HCT116 (cell line): ENCODE results near the gene GAK. TPM values are rescaled to one million over a fixed set of nuclear protein-coding genes. Genes with fewer than 3 reads are reported as not detected.
"Not testable (repeated sequence)": the region's sequence is repeated elsewhere in the genome, so short reads cannot be mapped to it uniquely, and the experiment has no call there.

Experiments
- ATAC-seq: fragments of 200-7000 bp; cut with Tn5 transposase; 2 replicates; pipeline ENCODE4 v1.9.1; 2020; ENCODE audit warnings: mild to moderate bottlenecking, moderate library complexity
- BruUV-seq: library from RNA; stranded (reverse); fragments of 400-500 nt; replicated peaks from 2 replicates; lab custom pipeline; 2021; lab: Mats Ljungman, UMichigan
- CTCF ChIA-PET: fragments of 300-600 bp; sonication (Branson Sonifier 250); formaldehyde crosslinking; loops from one replicate; lab custom pipeline; 2021; ENCODE audit warnings: antibody characterized with exemption; lab: Charles Lee
- POLR2A ChIA-PET: fragments of 300-600, 350-600 bp; sonication (Branson Sonifier 250); formaldehyde crosslinking; loops from one replicate; lab custom pipeline; 2021; ENCODE audit warnings: antibody characterized with exemption; lab: Charles Lee
- RAD21 ChIA-PET, 2 experiments: fragments of 300-600 bp; sonication (Branson Sonifier 250); formaldehyde crosslinking; loops; one replicate each; lab custom pipeline; 2023; ENCODE audit warnings: low total read pairs in 2 of 2; ENCODE audit not compliant: uncharacterized antibody in 2 of 2, unreplicated experiment in 2 of 2, low non-redundant PET in 1 of 2; lab: Charles Lee
- DNase-seq: peaks from one replicate; pipeline ENCODE4 v3.0.0-alpha.2; 2010; ENCODE audit warnings: low read depth, low spot score
- H2AFZ ChIP-seq: fragments of 200-600 bp; shearing (Covaris generic), sonication (generic); 2 replicates; pipeline ENCODE4 v1.6.1; 2017; ENCODE audit warnings: low read depth, mixed run types, mixed read lengths, antibody characterized with exemption, low read length; ENCODE audit not compliant: poor library complexity, severe bottlenecking
- H3K27ac ChIP-seq: 2 replicates; pipeline ENCODE4 v1.5.1; 2012; ENCODE audit warnings: low read depth, low read length
- H3K27me3 ChIP-seq: fragments of 200-600 bp; sonication (generic); 2 replicates; pipeline ENCODE4 v1.6.1; 2016; ENCODE audit warnings: mixed run types, low read length, mixed read lengths; ENCODE audit not compliant: insufficient read depth
- H3K36me3 ChIP-seq, 2 experiments: fragments of 200-500 bp in 1 of 2; fragments of 200-600 bp in 1 of 2; sonication (Bioruptor generic) in 1 of 2; sonication (generic) in 1 of 2; 2 replicates each; pipeline versions ENCODE4 v1.5.1 to v1.6.1; 2014 to 2016; ENCODE audit warnings: low read length in 2 of 2, inconsistent platforms in 1 of 2, mixed read lengths in 1 of 2, mixed run types in 1 of 2; ENCODE audit not compliant: insufficient read depth in 2 of 2, control insufficient read depth in 1 of 2
- H3K4me1 ChIP-seq, 2 experiments: fragments of 200-600 bp in 1 of 2; sonication (generic) in 1 of 2; 2 replicates each; pipeline versions ENCODE4 v1.5.1 to v1.6.1; 2012 to 2017; ENCODE audit warnings: low read length in 2 of 2, inconsistent platforms in 1 of 2, mild to moderate bottlenecking in 1 of 2, mixed read lengths in 1 of 2, mixed run types in 1 of 2, moderate library complexity in 1 of 2; ENCODE audit not compliant: insufficient read depth in 2 of 2, control insufficient read depth in 1 of 2
- H3K4me2 ChIP-seq: fragments of 200-600 bp; sonication (generic); 2 replicates; pipeline ENCODE4 v1.6.1; 2017; ENCODE audit warnings: mixed run types, low read length, mixed read lengths
- H3K4me3 ChIP-seq, 2 experiments: fragments of 200-600 bp in 1 of 2; sonication (generic) in 1 of 2; replicated peaks in 1 of 2; 2 replicates each; pipeline ENCODE4 v1.5.1; 2011 to 2016; ENCODE audit warnings: low read length in 2 of 2, control low read depth in 1 of 2, low read depth in 1 of 2, mild to moderate bottlenecking in 1 of 2, mixed read lengths in 1 of 2, mixed run types in 1 of 2
- H3K79me2 ChIP-seq: fragments of 200-600 bp; sonication (generic); 2 replicates; pipeline ENCODE4 v1.6.1; 2017; ENCODE audit warnings: mild to moderate bottlenecking, mixed run types, low read length, moderate library complexity, mixed read lengths; ENCODE audit not compliant: insufficient read depth
- H3K9ac ChIP-seq: fragments of 200-600 bp; sonication (generic); 2 replicates; pipeline ENCODE4 v1.6.1; 2016; ENCODE audit warnings: low read length, mixed read lengths
- H3K9me2 ChIP-seq: fragments of 200-600 bp; sonication (generic), shearing (Covaris generic); 2 replicates; pipeline ENCODE4 v1.6.1; 2017; ENCODE audit warnings: mixed run types, mild to moderate bottlenecking, moderate library complexity; ENCODE audit not compliant: insufficient read depth
- H3K9me3 ChIP-seq, 2 experiments: fragments of 200-500 bp in 1 of 2; fragments of 200-600 bp in 1 of 2; sonication (Bioruptor generic) in 1 of 2; sonication (generic) in 1 of 2; 2 replicates each; pipeline ENCODE4 v1.6.1; 2014 to 2017; ENCODE audit warnings: low read length in 2 of 2, mixed read lengths in 2 of 2, inconsistent platforms in 1 of 2, low read depth in 1 of 2, mild to moderate bottlenecking in 1 of 2, mixed run types in 1 of 2, moderate library complexity in 1 of 2; ENCODE audit not compliant: control insufficient read depth in 1 of 2, insufficient read depth in 1 of 2
- H4K20me1 ChIP-seq: fragments of 200-600 bp; sonication (generic), shearing (Covaris generic); 2 replicates; pipeline ENCODE4 v1.6.1; 2017; ENCODE audit warnings: mixed run types, mild to moderate bottlenecking, moderate library complexity; ENCODE audit not compliant: insufficient read depth
- CBX3 ChIP-seq: IDR thresholded peaks from 2 replicates; pipeline ENCODE4 v1.6.1; 2012; ENCODE audit warnings: low read depth
- EGR1 ChIP-seq: IDR thresholded peaks from 2 replicates; pipeline ENCODE4 v1.6.1; 2012; ENCODE audit warnings: low read depth
- ELF1 ChIP-seq: IDR thresholded peaks from 2 replicates; pipeline ENCODE4 v1.6.1; 2012; ENCODE audit warnings: low read depth, borderline replicate concordance
- EZH2phosphoT487 ChIP-seq: fragments of 200-600 bp; IDR thresholded peaks from 2 replicates; pipeline ENCODE4 v1.6.1; 2018; ENCODE audit warnings: antibody characterized with exemption, borderline replicate concordance
- SP1 ChIP-seq: IDR thresholded peaks from 2 replicates; pipeline ENCODE4 v1.6.1; 2012; ENCODE audit warnings: low read depth
- intact Hi-C: fragments of 100-400 bp; cut with micrococcal nuclease; formaldehyde crosslinking; loops from 2 replicates; pipeline ENCODE4 v1.10.0; 2022
- total RNA-seq: library from RNA; stranded (reverse); gene quantifications from one replicate; pipeline ENCODE4 v1.2.1, GENCODE V29; 2021; ENCODE audit not compliant: unreplicated experiment

Gene GAK
- total RNA-seq, 1 experiment from 2014 or later, result 123 TPM

DNA sequence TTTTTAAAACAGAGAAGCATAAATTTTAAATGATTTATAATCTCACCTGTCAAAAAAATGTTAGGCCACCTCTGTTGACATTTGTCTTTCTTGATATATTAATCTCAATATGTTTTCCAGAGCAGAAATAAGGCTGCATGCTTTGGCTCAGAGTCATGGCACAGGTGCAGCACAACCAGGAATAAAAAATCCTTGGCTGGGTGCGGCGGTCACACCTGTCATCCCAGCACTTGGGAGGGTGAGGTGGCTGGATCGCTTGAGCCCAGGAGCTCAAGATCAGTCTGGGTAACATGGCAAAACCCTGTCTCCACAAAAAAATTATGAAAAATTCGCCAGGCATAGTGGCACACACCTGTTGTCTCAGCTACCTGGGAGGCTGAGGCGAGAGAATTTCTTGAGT lies 124.3 kb downstream of the GAK start (continued):
- TF ChIP-seq SP1, result no peak
- TF ChIP-seq EZH2phosphoT487, result no peak
- no peak for TF ChIP-seq CBX3

DNA sequence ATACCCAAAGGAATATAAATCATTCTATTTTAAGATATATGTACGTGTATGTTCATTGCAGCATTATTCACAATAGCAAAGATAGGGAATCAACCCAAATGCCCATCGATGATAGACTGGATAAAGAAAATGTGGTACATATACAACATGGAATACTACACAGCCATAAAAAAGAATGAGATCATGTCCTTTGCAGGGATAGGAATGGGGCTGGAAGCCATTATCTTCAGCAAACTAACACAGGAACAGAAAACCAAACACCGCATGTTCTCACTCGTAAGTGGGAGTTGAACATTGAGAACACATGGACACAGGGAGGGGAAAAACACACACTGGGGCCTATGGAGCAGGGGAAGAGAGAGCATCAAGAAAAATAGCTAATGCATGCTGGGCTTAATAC lies 125.1 kb downstream of the GAK start:
- POLR2A ChIA-PET, RAD21 ChIA-PET: not testable (repeated sequence)

DNA sequence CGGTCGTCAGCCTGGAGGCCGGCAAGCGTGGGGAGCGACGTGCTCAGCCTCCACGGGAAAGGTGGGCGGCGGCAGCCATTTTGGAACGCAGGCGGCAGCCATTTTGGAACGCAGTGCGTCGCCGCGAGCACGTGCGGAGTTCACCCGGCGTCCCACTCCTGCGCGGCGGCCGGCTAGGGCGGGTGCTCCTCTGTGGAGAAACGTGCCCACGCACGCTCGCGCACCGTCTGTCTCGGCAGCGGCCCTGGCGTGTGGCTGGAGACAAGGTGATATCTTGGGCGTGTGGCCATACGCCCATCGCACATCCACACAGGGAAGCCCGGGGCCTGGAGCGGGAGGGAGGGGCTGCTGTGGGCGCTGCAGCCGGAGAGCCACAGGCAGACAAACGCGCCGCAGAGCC lies 127.3 kb downstream of the GAK start:
- no peaks in the 10 kb centered on the region for H3K9me2 ChIP-seq
- H3K27me3 ChIP-seq, result no peaks in the 10 kb centered on the region
- TF ChIP-seq EGR1 (no peak), ELF1 (no peak), EZH2phosphoT487 (no peak)
- peaks cover 4 to 5% of the 10 kb centered on the region in 2 experiments; a peak in 3 of 4 replicates for H3K4me1 ChIP-seq
- no peaks in the 10 kb centered on the region for H3K36me3 ChIP-seq
- no peak overlapping the region for H3K4me3 ChIP-seq
- no peaks in the 10 kb centered on the region for H3K79me2 ChIP-seq
- no peaks in the 10 kb centered on the region for H3K9me3 ChIP-seq
- H3K9ac ChIP-seq, result no peak overlapping the region
- intact Hi-C loops, result no loop called here
- no peak overlapping the region for H3K4me2 ChIP-seq
- H2AFZ ChIP-seq, result no peak overlapping the region
- no TSS peak for BruUV-seq
- ChIA-PET POLR2A (no interaction called here), RAD21 (no interaction called here), CTCF (no interaction called here)
- no peak for DNase-seq
- no peaks in the 10 kb centered on the region for H4K20me1 ChIP-seq
- ATAC-seq, result no peak
- H3K27ac ChIP-seq, result no peak overlapping the region

More for the DNA sequence above, 125.1 kb downstream of the GAK start:
- H3K79me2 ChIP-seq, H3K9me3 ChIP-seq, H3K27me3 ChIP-seq, H2AFZ ChIP-seq, CTCF ChIA-PET, H3K4me1 ChIP-seq, H3K4me2 ChIP-seq, H3K9ac ChIP-seq, intact Hi-C loops, ATAC-seq, H3K27ac ChIP-seq, H3K4me3 ChIP-seq, DNase-seq, H4K20me1 ChIP-seq, H3K9me2 ChIP-seq, H3K36me3 ChIP-seq, BruUV-seq: not testable (repeated sequence)
